ENCODE results near the gene ASPG. TPM values are rescaled to one million over a fixed set of nuclear protein-coding genes. Genes with fewer than 3 reads are reported as not detected.

ASPG gene
- total RNA-seq, 4 donors from 2014 or later, result 12.2 to 78.2 (median 40.8) TPM

GRCh38 chr14:104115131-104115600, 29.7 kb downstream of the ASPG start:
- Histone ChIP-seq H3K36me3 (no peaks in the 10 kb centered on the region), H3K27me3 (peaks cover 0 to 78% (median 4%) of the 10 kb centered on the region in 4 donors), H3K27ac (peak overlapping the region; percentile 44 to 95 (median 92)), H3K9me3 (no peaks in the 10 kb centered on the region), H3K4me1 (peaks cover 34 to 100% (median 46%) of the 10 kb centered on the region in 3 donors), H3K4me3 (no peak overlapping the region)
- no peak for DNase-seq
- TF ChIP-seq CTCF (IDR thresholded peaks at IDR 0.05) (no peak), POLR2A (IDR thresholded peaks at IDR 0.05) (no peak)
- intact Hi-C loops (cut with DNase I), result no loop called here
- 72 to 82% methylated on average over 4 to 7 of the region's 11 CpGs for WGBS, 2 donors

- 81 to 84% methylated on average over 6 to 7 of the region's 9 CpGs for WGBS, 2 donors
- no peak for DNase-seq
- H3K27me3 ChIP-seq, result peaks cover 0 to 78% (median 4%) of the 10 kb centered on the region in 4 donors
- H3K4me3 ChIP-seq, result peak overlapping the region; percentile 54 to 63 (median 62)
- no peak for TF ChIP-seq POLR2A (IDR thresholded peaks at IDR 0.05)
- no peak for TF ChIP-seq CTCF (IDR thresholded peaks at IDR 0.05)
- intact Hi-C loops (cut with DNase I), result no loop called here
- H3K9me3 ChIP-seq, result no peaks in the 10 kb centered on the region
- no peaks in the 10 kb centered on the region for H3K36me3 ChIP-seq
- H3K4me1 ChIP-seq, result peaks cover 34 to 100% (median 40%) of the 10 kb centered on the region in 3 donors
- peak overlapping the region; percentile 71 to 95 (median 92) for H3K27ac ChIP-seq
Measured at GRCh38 chr14:104115691-104116287, 30.3 kb downstream of the ASPG start.

GRCh38 chr14:104116288-104116755, 30.8 kb downstream of the ASPG start:
- Histone ChIP-seq H3K4me3 (peak overlapping the region; percentile 54 to 63 (median 62)), H3K27ac (peak overlapping the region; percentile 71 to 95 (median 92)), H3K36me3 (no peaks in the 10 kb centered on the region), H3K27me3 (peaks cover 0 to 83% (median 4%) of the 10 kb centered on the region in 4 donors), H3K9me3 (no peaks in the 10 kb centered on the region), H3K4me1 (peaks cover 29 to 95% (median 35%) of the 10 kb centered on the region in 3 donors)
- intact Hi-C loops (cut with DNase I), result no loop called here
- no CpG with 5 or more reads among the region's 19 CpGs for WGBS, 2 donors
- DNase-seq, result no peak
- TF ChIP-seq POLR2A (IDR thresholded peaks at IDR 0.05) (no peak), CTCF (IDR thresholded peaks at IDR 0.05) (peak in 1 of 6 experiments; percentile 23)

- DNase-seq, result no peak
- Histone ChIP-seq H3K27ac (peak overlapping the region; percentile 74 to 95 (median 92)), H3K27me3 (peaks cover 0 to 85% (median 4%) of the 10 kb centered on the region in 4 donors), H3K36me3 (no peaks in the 10 kb centered on the region), H3K4me1 (peaks cover 25 to 90% (median 31%) of the 10 kb centered on the region in 3 donors), H3K9me3 (no peaks in the 10 kb centered on the region), H3K4me3 (peak overlapping the region; percentile 54 to 63 (median 62))
- TF ChIP-seq POLR2A (IDR thresholded peaks at IDR 0.05) (peak in 2 of 4 donors; percentile 67 to 80), CTCF (IDR thresholded peaks at IDR 0.05) (peak in 2 of 6 experiments; percentile 10 to 20)
- intact Hi-C loops (cut with DNase I), result no loop called here
- 5% methylated on average over 7 of the region's 83 CpGs; no CpG with 5 or more reads in 1 of the 2 donors for WGBS, 2 donors
Measured at GRCh38 chr14:104116756-104117340, 31.3 kb downstream of the ASPG start.

Measured in esophagus squamous epithelium (tissue), 5 donors.